HCT116 (cell line): ENCODE measurements around the gene SLC35F3.

Experiments
- ATF3 ChIP-seq: IDR thresholded peaks from 2 replicates; pipeline ENCODE4 v1.6.1; 2012
- CTCF ChIP-seq, 3 experiments: fragments of 200-600 bp in 1 of 3; sonication (generic) in 1 of 3; IDR thresholded peaks in 2 of 3; conservative IDR thresholded peaks in 1 of 3; 2 replicates each; pipeline ENCODE4 v1.5.1; 2012 to 2017; ENCODE audit warnings: low read depth in 2 of 3, low read length in 2 of 3, antibody characterized with exemption in 1 of 3, borderline replicate concordance in 1 of 3, control low read depth in 1 of 3, mild to moderate bottlenecking in 1 of 3, mixed read lengths in 1 of 3, mixed run types in 1 of 3, moderate library complexity in 1 of 3; ENCODE audit not compliant: insufficient read depth in 1 of 3
- EGR1 ChIP-seq: IDR thresholded peaks from 2 replicates; pipeline ENCODE4 v1.6.1; 2012; ENCODE audit warnings: low read depth
- EZH2 ChIP-seq: fragments of 200-600 bp; sonication (generic); IDR thresholded peaks from 2 replicates; pipeline ENCODE4 v1.6.1; 2017; ENCODE audit warnings: antibody characterized with exemption, mixed run types
- EZH2phosphoT487 ChIP-seq: fragments of 200-600 bp; IDR thresholded peaks from 2 replicates; pipeline ENCODE4 v1.6.1; 2018; ENCODE audit warnings: antibody characterized with exemption, borderline replicate concordance
- FOSL1 ChIP-seq: IDR thresholded peaks from 2 replicates; pipeline ENCODE4 v1.6.1; 2012; ENCODE audit warnings: low read depth
- JUND ChIP-seq: IDR thresholded peaks from 2 replicates; pipeline ENCODE4 v1.6.1; 2012
- POLR2A ChIP-seq: IDR thresholded peaks from 2 replicates; pipeline ENCODE4 v1.7.0; 2011; ENCODE audit warnings: borderline replicate concordance; ENCODE audit not compliant: insufficient read depth, insufficient read length; ENCODE audit errors: extremely low read depth
- POLR2AphosphoS5 ChIP-seq: IDR thresholded peaks from 2 replicates; pipeline ENCODE4 v1.6.1; 2011; ENCODE audit warnings: mild to moderate bottlenecking, low read depth, low read length, moderate library complexity
- REST ChIP-seq: IDR thresholded peaks from 2 replicates; pipeline ENCODE4 v1.6.1; 2012; ENCODE audit warnings: low read depth
- SIN3A ChIP-seq: IDR thresholded peaks from 2 replicates; pipeline ENCODE4 v1.6.1; 2012; ENCODE audit warnings: low read depth
- SP1 ChIP-seq: IDR thresholded peaks from 2 replicates; pipeline ENCODE4 v1.6.1; 2012; ENCODE audit warnings: low read depth
- ZNF274 ChIP-seq: fragments of 200-500 bp; sonication (Bioruptor generic); IDR thresholded peaks from 2 replicates; pipeline ENCODE4 v1.6.1; 2014; ENCODE audit warnings: mild to moderate bottlenecking, low read depth, low read length, inconsistent platforms

GRCh38 chr1:233960386-233960785, 55.9 kb downstream of the SLC35F3 start:
- no peak for TF ChIP-seq POLR2A
- TF ChIP-seq CTCF (IDR thresholded peaks at IDR 0.05 in 2 of 3, conservative IDR thresholded peaks at IDR 0.05 in 1 of 3; ENCODE audit: borderline replicate concordance in 1 of 3, insufficient read depth in 1 of 3, low read depth in 2 of 3, low read length in 2 of 3), result no peak
- no peak for TF ChIP-seq ZNF274
- TF ChIP-seq FOSL1, result no peak
- no peak for TF ChIP-seq EZH2
- no peak for TF ChIP-seq POLR2AphosphoS5
- TF ChIP-seq JUND, result no peak
- no peak for TF ChIP-seq EGR1
- TF ChIP-seq SIN3A, result no peak
- no peak for TF ChIP-seq ATF3
- TF ChIP-seq SP1, result no peak
- no peak for TF ChIP-seq EZH2phosphoT487
- TF ChIP-seq REST, result no peak
